Liver (tissue), 9 donors: ENCODE measurements around the gene SEPTIN2. TPM values are rescaled to one million over a fixed set of nuclear protein-coding genes. Genes with fewer than 3 reads are reported as not detected.
"Not testable (repeated sequence)": the region's sequence is repeated elsewhere in the genome, so short reads cannot be mapped to it uniquely, and the experiment has no call there.

Experiments used
- DNase-seq: peaks from one replicate; pipeline ENCODE4 v3.0.0-alpha.2; 2017; ENCODE audit warnings: low spot score
- H3K27ac ChIP-seq, 2 donors: one replicate each; pipeline ENCODE4 v1.7.0; 2013; ENCODE audit warnings: inconsistent platforms in 2 of 2, low read length in 2 of 2, control low read depth in 1 of 2, low read depth in 1 of 2, mild to moderate bottlenecking in 1 of 2
- H3K27me3 ChIP-seq, 4 donors: one replicate each; pipeline versions ENCODE4 v1.6.1 to v1.7.0; 2013; ENCODE audit warnings: low read length in 3 of 4, inconsistent platforms in 1 of 4, mild to moderate bottlenecking in 1 of 4, moderate library complexity in 1 of 4; ENCODE audit not compliant: control insufficient read depth in 4 of 4, insufficient read depth in 4 of 4
- H3K36me3 ChIP-seq, 4 donors: one replicate each; pipeline versions ENCODE4 v1.6.1 to v1.7.0; 2013; ENCODE audit warnings: low read length in 3 of 4, mild to moderate bottlenecking in 3 of 4, low read depth in 1 of 4, moderate library complexity in 1 of 4; ENCODE audit not compliant: control insufficient read depth in 4 of 4, insufficient read depth in 3 of 4
- H3K4me1 ChIP-seq, 4 donors: one replicate each; pipeline versions ENCODE4 v1.6.1 to v1.7.0; 2013; ENCODE audit warnings: low read length in 3 of 4, mild to moderate bottlenecking in 3 of 4, moderate library complexity in 1 of 4; ENCODE audit not compliant: control insufficient read depth in 4 of 4, insufficient read depth in 4 of 4
- H3K4me3 ChIP-seq, 3 donors: one replicate each; pipeline versions ENCODE4 v1.6.1 to v1.7.0; 2013; ENCODE audit warnings: low read length in 3 of 3, control low read depth in 1 of 3, low read depth in 1 of 3, mild to moderate bottlenecking in 1 of 3
- H3K9ac ChIP-seq, 2 donors: one replicate each; pipeline ENCODE4 v1.7.0; 2013; ENCODE audit warnings: low read length in 2 of 2, mild to moderate bottlenecking in 2 of 2, moderate library complexity in 2 of 2, control low read depth in 1 of 2, low read depth in 1 of 2
- H3K9me3 ChIP-seq, 4 donors: one replicate each; pipeline versions ENCODE4 v1.6.1 to v1.7.0; 2013; ENCODE audit warnings: low read length in 3 of 4; ENCODE audit not compliant: control insufficient read depth in 4 of 4
- ATF3 ChIP-seq: IDR thresholded peaks from 2 replicates; pipeline ENCODE4 v1.6.1; 2016; ENCODE audit warnings: antibody characterized with exemption
- CTCF ChIP-seq: fragments of 150-350 bp; IDR thresholded peaks from 2 replicates; pipeline ENCODE4 v1.5.1; 2017; ENCODE audit warnings: improper control_type of control experiment, low read depth, low read length; ENCODE audit not compliant: missing input control
- EGR1 ChIP-seq, 2 donors: IDR thresholded peaks; 2 replicates each; pipeline ENCODE4 v1.6.1; 2016 to 2018; ENCODE audit warnings: antibody characterized with exemption in 2 of 2, low read depth in 2 of 2
- FOXA1 ChIP-seq: IDR thresholded peaks from 2 replicates; pipeline ENCODE4 v1.6.1; 2016; ENCODE audit warnings: antibody characterized with exemption
- FOXA2 ChIP-seq: IDR thresholded peaks from 2 replicates; pipeline ENCODE4 v1.6.1; 2016; ENCODE audit warnings: antibody characterized with exemption
- GABPA ChIP-seq, 2 donors: IDR thresholded peaks in 1 of 2; conservative IDR thresholded peaks in 1 of 2; 2 replicates each; pipeline ENCODE4 v1.6.1; 2016; ENCODE audit warnings: antibody characterized with exemption in 2 of 2, mild to moderate bottlenecking in 1 of 2, moderate library complexity in 1 of 2
- HNF4A ChIP-seq, 2 donors: conservative IDR thresholded peaks; 2 replicates each; pipeline ENCODE4 v1.6.1; 2016; ENCODE audit warnings: antibody characterized with exemption in 2 of 2, mild to moderate bottlenecking in 2 of 2
- HNF4G ChIP-seq: IDR thresholded peaks from 2 replicates; pipeline ENCODE4 v1.6.1; 2016; ENCODE audit warnings: antibody characterized with exemption
- JUND ChIP-seq, 2 donors: IDR thresholded peaks; 2 replicates each; pipeline ENCODE4 v1.6.1; 2016; ENCODE audit warnings: antibody characterized with exemption in 2 of 2
- MAX ChIP-seq: IDR thresholded peaks from 2 replicates; pipeline ENCODE4 v1.6.1; 2016; ENCODE audit warnings: antibody characterized with exemption
- NR2F2 ChIP-seq: IDR thresholded peaks from 2 replicates; pipeline ENCODE4 v1.6.1; 2016; ENCODE audit warnings: antibody characterized with exemption
- RAD21 ChIP-seq, 2 donors: IDR thresholded peaks; 2 replicates each; pipeline ENCODE4 v1.6.1; 2016; ENCODE audit warnings: antibody characterized with exemption in 2 of 2, mild to moderate bottlenecking in 2 of 2
- REST ChIP-seq: IDR thresholded peaks from 2 replicates; pipeline ENCODE4 v1.6.1; 2016; ENCODE audit warnings: antibody characterized with exemption, mild to moderate bottlenecking
- SP1 ChIP-seq: IDR thresholded peaks from 2 replicates; pipeline ENCODE4 v1.6.1; 2018; ENCODE audit warnings: antibody characterized with exemption, mild to moderate bottlenecking
- YY1 ChIP-seq: IDR thresholded peaks from 2 replicates; pipeline ENCODE4 v1.6.1; 2016; ENCODE audit warnings: antibody characterized with exemption, mild to moderate bottlenecking
- ZBTB33 ChIP-seq: IDR thresholded peaks from 2 replicates; pipeline ENCODE4 v1.6.1; 2016; ENCODE audit warnings: antibody characterized with exemption
- WGBS: extraction: QIAGEN DNeasy Blood & Tissue Kit; methylation state at CpG from one replicate; pipeline ENCODE4 v1.1.7; 2013; 5-methylcytosine and 5-hydroxymethylcytosine counted together
- polyA plus RNA-seq, 2 donors: library from polyadenylated mRNA; stranded (reverse) in 1 of 2; unstranded in 1 of 2; fragments of 200-250 nt in 1 of 2; fragments of >200 nt in 1 of 2; fragmentation: Nextera tagmentation in 1 of 2; extraction: Ambion mirVana in 1 of 2; gene quantifications; one replicate each; pipeline versions ENCODE4 v1.2.1 to v1.2.3, GENCODE V29; 2013 to 2015
- total RNA-seq, 2 donors: library from RNA; depleted of rRNA; stranded (reverse); fragments of >200 nt; gene quantifications; one replicate each; pipeline ENCODE4 v1.2.3, GENCODE V29; 2014
- donor health status: healthy.
- donor health status: healthy.
- donor health status: healthy.
- donor health status: healthy.
- donor health status: healthy.

SEPTIN2 gene
- total and polyA plus RNA-seq, 4 donors: 63.7 to 147 (median 96.9) TPM

GRCh38 chr2:241391892-241392665 lies 76.4 kb downstream of the SEPTIN2 start:
- no peak overlapping the region for H3K9ac ChIP-seq
- DNase-seq: no peak
- 69% methylated on average over 6 of the region's 6 CpGs for WGBS
- no peaks in the 10 kb centered on the region for H3K27me3 ChIP-seq
- H3K9me3 ChIP-seq: no peaks in the 10 kb centered on the region
- TF ChIP-seq GABPA (IDR thresholded peaks at IDR 0.05 in 1 of 2, conservative IDR thresholded peaks at IDR 0.05 in 1 of 2): no peak
- TF ChIP-seq RAD21 (IDR thresholded peaks at IDR 0.05): peak; percentile 81 to 84
- peak; percentile 41 for TF ChIP-seq CTCF
- peaks cover 0 to 5% (median 1%) of the 10 kb centered on the region in 4 donors for H3K36me3 ChIP-seq
- H3K27ac ChIP-seq: no peak overlapping the region
- H3K4me1 ChIP-seq: no peaks in the 10 kb centered on the region
- H3K4me3 ChIP-seq: no peak overlapping the region

- not testable (repeated sequence) for H3K27me3 ChIP-seq, H3K4me1 ChIP-seq, H3K9ac ChIP-seq, H3K36me3 ChIP-seq, H3K4me3 ChIP-seq, H3K27ac ChIP-seq, DNase-seq, H3K9me3 ChIP-seq
- 94% methylated on average over 4 of the region's 4 CpGs for WGBS
These were observed 77.0 kb downstream of the SEPTIN2 start for GRCh38 chr2:241392753-241393152.

- no peak for DNase-seq
- Histone ChIP-seq H3K36me3 (peaks cover 0 to 5% (median 1%) of the 10 kb centered on the region in 4 donors), H3K9ac (no peak overlapping the region), H3K27ac (no peak overlapping the region), H3K9me3 (no peaks in the 10 kb centered on the region), H3K27me3 (no peaks in the 10 kb centered on the region), H3K4me1 (no peaks in the 10 kb centered on the region), H3K4me3 (no peak overlapping the region)
- 93% methylated on average over 3 of the region's 3 CpGs for WGBS
- TF ChIP-seq ZBTB33 (no peak), HNF4A (conservative IDR thresholded peaks at IDR 0.05) (no peak), HNF4G (no peak), FOXA2 (no peak), REST (no peak), FOXA1 (no peak), ATF3 (no peak), EGR1 (IDR thresholded peaks at IDR 0.05; ENCODE audit: low read depth in 2 of 2) (no peak), CTCF (no peak), GABPA (IDR thresholded peaks at IDR 0.05 in 1 of 2, conservative IDR thresholded peaks at IDR 0.05 in 1 of 2) (no peak), YY1 (no peak), NR2F2 (no peak), JUND (IDR thresholded peaks at IDR 0.05) (no peak), SP1 (no peak), RAD21 (IDR thresholded peaks at IDR 0.05) (no peak), MAX (no peak)
These were observed 77.9 kb downstream of the SEPTIN2 start for GRCh38 chr2:241393524-241394196.
